ENCODE data around the gene ARHGAP32. TPM values are rescaled to one million over a fixed set of nuclear protein-coding genes. Genes with fewer than 3 reads are reported as not detected.

ARHGAP32 gene
- total RNA-seq, 1 experiment from 2014 or later, result 22.0 TPM

GRCh38 chr11:128916681-128917080, 275.4 kb downstream of the ARHGAP32 start:
- Histone ChIP-seq H3K23me2 (ENCODE audit: insufficient read length, low read depth, low read length, poor library complexity, severe bottlenecking) (no peaks in the 10 kb centered on the region), H3K4me1 (ENCODE audit: insufficient read depth, low read length) (no peaks in the 10 kb centered on the region), H3K18ac (ENCODE audit: insufficient read length, low read depth, low read length) (no peak overlapping the region), H3K79me2 (ENCODE audit: insufficient read depth, low read length) (no peaks in the 10 kb centered on the region), H2AK5ac (ENCODE audit: insufficient read length, low read length) (no peak overlapping the region), H4K8ac (replicated peaks; ENCODE audit: insufficient read length, low read depth, low read length) (no peak overlapping the region), H3K79me1 (ENCODE audit: insufficient read depth, low read depth, low read length, poor library complexity, severe bottlenecking) (no peaks in the 10 kb centered on the region), H3K9me3 (ENCODE audit: control insufficient read depth, low read depth, low read length) (no peaks in the 10 kb centered on the region), H2BK120ac (ENCODE audit: low read depth, low read length, poor library complexity, severe bottlenecking) (no peak overlapping the region), H3K27me3 (ENCODE audit: insufficient read depth, low read length) (no peaks in the 10 kb centered on the region), H4K91ac (ENCODE audit: insufficient read length, low read depth, low read length) (no peak overlapping the region), H4K20me1 (ENCODE audit: control insufficient read depth, insufficient read depth, insufficient read length) (no peaks in the 10 kb centered on the region), H3K9ac (ENCODE audit: extremely low read depth, insufficient read length, low read length) (no peak overlapping the region), H3K56ac (ENCODE audit: insufficient read length, low read depth, low read length) (no peak overlapping the region), H2AFZ (ENCODE audit: low read length) (no peak overlapping the region), H3K23ac (ENCODE audit: insufficient read length, low read depth, low read length) (no peak overlapping the region), H3K14ac (ENCODE audit: insufficient read depth, low read length) (no peak overlapping the region), H2BK20ac (ENCODE audit: low read depth, low read length, poor library complexity, severe bottlenecking) (no peak overlapping the region), H3T11ph (ENCODE audit: low read length) (no peak overlapping the region), H4K5ac (ENCODE audit: insufficient read length, low read depth, low read length) (no peak overlapping the region), H2BK15ac (ENCODE audit: low read depth, low read length) (no peak overlapping the region), H3K27ac (ENCODE audit: insufficient read length, low read depth, low read length) (no peak overlapping the region), H2BK12ac (ENCODE audit: insufficient read length, low read depth, low read length) (no peak overlapping the region), H3K4me2 (ENCODE audit: insufficient read depth, insufficient read length, low read length) (no peak overlapping the region), H2BK5ac (ENCODE audit: insufficient read length, low read length) (no peak overlapping the region), H3K4ac (ENCODE audit: low read depth, low read length) (no peak overlapping the region)
- WGBS (ENCODE audit: extremely low coverage, insufficient read length, low lambda C conversion rate), result no CpG with 5 or more reads among the region's 2 CpGs
- H3K9me3 Mint-ChIP-seq, result peaks cover 0 to 4% of the 10 kb centered on the region in 2 experiments; a peak in 3 of 5 replicates
- 0 out of 7 replicates have a peak, but pooled peaks cover 0 to 1% (median 0%) of the 10 kb centered on the region in 3 experiments for H3K36me3 Mint-ChIP-seq (ENCODE audit: insufficient read depth in 1 of 3, low read depth in 3 of 3)
- H3K4me1 Mint-ChIP-seq, result peaks cover 0 to 3% of the 10 kb centered on the region in 2 experiments; a peak in 1 of 4 replicates
- DNase-seq, result no peak
- no peak overlapping the region for H3K4me3 Mint-ChIP-seq
- peaks cover 66% of the 10 kb centered on the region for H3K27me3 Mint-ChIP-seq (ENCODE audit: low read depth)
- H3K27ac Mint-ChIP-seq, result no peak overlapping the region
- TF ChIP-seq CTCF (conservative IDR thresholded peaks at IDR 0.05), result no peak
